Uterus (tissue), 2 donors: Measurements from ENCODE around the gene CNPY1.

Source experiments
- CTCF ChIP-seq, 4 experiments: fragments of 200-600 bp in 2 of 4; fragments of 450-650 bp in 2 of 4; sonication (generic) in 2 of 4; IDR thresholded peaks; one replicate each; pipeline ENCODE4 v1.5.1; 2016 to 2019; ENCODE audit warnings: antibody characterized with exemption in 4 of 4, mild to moderate bottlenecking in 2 of 4, moderate library complexity in 1 of 4
- POLR2A ChIP-seq, 2 donors: fragments of 450-650 bp; IDR thresholded peaks; one replicate each; pipeline ENCODE4 v1.6.1; 2016; ENCODE audit warnings: antibody characterized with exemption in 2 of 2, mild to moderate bottlenecking in 1 of 2, moderate library complexity in 1 of 2

GRCh38 chr7:155451840-155452239 lies 94.5 kb downstream of the CNPY1 start:
- TF ChIP-seq CTCF (IDR thresholded peaks at IDR 0.05) (no peak), POLR2A (IDR thresholded peaks at IDR 0.05) (no peak)
